Nephron progenitor cell (in vitro differentiated cells): Measurements from ENCODE around the gene CNKSR2.

Source experiments
- DNase-seq: peaks from one replicate; pipeline ENCODE4 v3.0.0; 2021
- H3K27ac Mint-ChIP-seq: 2 replicates; pipeline ENCODE4 v1.8.0; 2021; ENCODE audit warnings: mild to moderate bottlenecking, moderate library complexity, mixed read lengths
- H3K27me3 Mint-ChIP-seq: 2 replicates; pipeline ENCODE4 v1.8.0; 2021; ENCODE audit warnings: mild to moderate bottlenecking, low read depth, mixed read lengths; ENCODE audit not compliant: poor library complexity
- H3K36me3 Mint-ChIP-seq: 2 replicates; pipeline ENCODE4 v1.8.0; 2021; ENCODE audit warnings: low read depth, mixed read lengths
- H3K4me1 Mint-ChIP-seq: 2 replicates; pipeline ENCODE4 v1.8.0; 2021; ENCODE audit warnings: mixed read lengths
- H3K4me3 Mint-ChIP-seq: 2 replicates; pipeline ENCODE4 v1.8.0; 2021; ENCODE audit warnings: mild to moderate bottlenecking, moderate library complexity, mixed read lengths
- H3K9me3 Mint-ChIP-seq: 2 replicates; pipeline ENCODE4 v1.8.0; 2021; ENCODE audit warnings: mild to moderate bottlenecking, moderate library complexity, mixed read lengths
- CTCF ChIP-seq: fragments of 200-600 bp; sonication (generic); IDR thresholded peaks from 2 replicates; pipeline ENCODE4 v1.5.0; 2021; ENCODE audit warnings: antibody characterized with exemption

The CNKSR2 gene

GRCh38 chrX:21691512-21692018, 317.3 kb downstream of the CNKSR2 start:
- H3K36me3 Mint-ChIP-seq: no peaks in the 10 kb centered on the region
- H3K4me3 Mint-ChIP-seq: no peak overlapping the region
- H3K4me1 Mint-ChIP-seq: peaks cover 24% of the 10 kb centered on the region
- TF ChIP-seq CTCF: no peak
- no peaks in the 10 kb centered on the region for H3K9me3 Mint-ChIP-seq
- H3K27me3 Mint-ChIP-seq: peaks cover 7% of the 10 kb centered on the region
- no peak overlapping the region for H3K27ac Mint-ChIP-seq
- DNase-seq: no peak

- Mint-ChIP-seq H3K27me3 (no peaks in the 10 kb centered on the region), H3K36me3 (no peaks in the 10 kb centered on the region), H3K4me3 (no peak overlapping the region), H3K4me1 (peaks cover 47% of the 10 kb centered on the region), H3K9me3 (no peaks in the 10 kb centered on the region), H3K27ac (no peak overlapping the region)
- no peak for DNase-seq
- no peak for TF ChIP-seq CTCF
These were observed 324.1 kb downstream of the CNKSR2 start for GRCh38 chrX:21698272-21698671.

GRCh38 chrX:21699136-21699535, 324.9 kb downstream of the CNKSR2 start:
- Mint-ChIP-seq H3K4me1 (peaks cover 49% of the 10 kb centered on the region), H3K4me3 (no peak overlapping the region), H3K9me3 (no peaks in the 10 kb centered on the region), H3K27ac (no peak overlapping the region), H3K27me3 (no peaks in the 10 kb centered on the region), H3K36me3 (no peaks in the 10 kb centered on the region)
- no peak for TF ChIP-seq CTCF
- DNase-seq: no peak

- Mint-ChIP-seq H3K4me3 (no peak overlapping the region), H3K27ac (peak overlapping the region; percentile 46), H3K4me1 (peaks cover 52% of the 10 kb centered on the region), H3K9me3 (no peaks in the 10 kb centered on the region), H3K27me3 (no peaks in the 10 kb centered on the region), H3K36me3 (no peaks in the 10 kb centered on the region)
- DNase-seq: no peak
- no peak for TF ChIP-seq CTCF
These were observed 326.1 kb downstream of the CNKSR2 start for GRCh38 chrX:21700275-21700674.

- H3K4me3 Mint-ChIP-seq: no peak overlapping the region
- H3K36me3 Mint-ChIP-seq: no peaks in the 10 kb centered on the region
- H3K9me3 Mint-ChIP-seq: no peaks in the 10 kb centered on the region
- DNase-seq: no peak
- peaks cover 52% of the 10 kb centered on the region for H3K4me1 Mint-ChIP-seq
- no peak for TF ChIP-seq CTCF
- no peaks in the 10 kb centered on the region for H3K27me3 Mint-ChIP-seq
- peak overlapping the region; percentile 46 for H3K27ac Mint-ChIP-seq
These were observed 326.7 kb downstream of the CNKSR2 start for GRCh38 chrX:21700967-21701366.

- no peaks in the 10 kb centered on the region for H3K36me3 Mint-ChIP-seq
- DNase-seq: no peak
- no peak overlapping the region for H3K4me3 Mint-ChIP-seq
- no peaks in the 10 kb centered on the region for H3K27me3 Mint-ChIP-seq
- H3K4me1 Mint-ChIP-seq: peaks cover 52% of the 10 kb centered on the region
- peak overlapping the region; percentile 81 for H3K27ac Mint-ChIP-seq
- peaks cover 5% of the 10 kb centered on the region for H3K9me3 Mint-ChIP-seq
- no peak for TF ChIP-seq CTCF
These were observed 328.5 kb downstream of the CNKSR2 start for GRCh38 chrX:21702725-21703124.
